Glomerular endothelial cell (primary cell): ENCODE results near the gene OTUB2. TPM values are rescaled to one million over a fixed set of nuclear protein-coding genes. Genes with fewer than 3 reads are reported as not detected.

Experiments used
- DNase-seq: peaks from one replicate; pipeline ENCODE4 v3.0.0-alpha.2; 2011; ENCODE audit warnings: low read depth, low spot score; ENCODE audit errors: extremely low read depth
- total RNA-seq: library from RNA; depleted of rRNA; stranded (reverse); fragments of >200 nt; gene quantifications from 2 replicates; pipeline ENCODE4 v1.2.3, GENCODE V29; 2015

Gene OTUB2
- total RNA-seq, 1 donor from 2014 or later: 5.7 TPM

DNA sequence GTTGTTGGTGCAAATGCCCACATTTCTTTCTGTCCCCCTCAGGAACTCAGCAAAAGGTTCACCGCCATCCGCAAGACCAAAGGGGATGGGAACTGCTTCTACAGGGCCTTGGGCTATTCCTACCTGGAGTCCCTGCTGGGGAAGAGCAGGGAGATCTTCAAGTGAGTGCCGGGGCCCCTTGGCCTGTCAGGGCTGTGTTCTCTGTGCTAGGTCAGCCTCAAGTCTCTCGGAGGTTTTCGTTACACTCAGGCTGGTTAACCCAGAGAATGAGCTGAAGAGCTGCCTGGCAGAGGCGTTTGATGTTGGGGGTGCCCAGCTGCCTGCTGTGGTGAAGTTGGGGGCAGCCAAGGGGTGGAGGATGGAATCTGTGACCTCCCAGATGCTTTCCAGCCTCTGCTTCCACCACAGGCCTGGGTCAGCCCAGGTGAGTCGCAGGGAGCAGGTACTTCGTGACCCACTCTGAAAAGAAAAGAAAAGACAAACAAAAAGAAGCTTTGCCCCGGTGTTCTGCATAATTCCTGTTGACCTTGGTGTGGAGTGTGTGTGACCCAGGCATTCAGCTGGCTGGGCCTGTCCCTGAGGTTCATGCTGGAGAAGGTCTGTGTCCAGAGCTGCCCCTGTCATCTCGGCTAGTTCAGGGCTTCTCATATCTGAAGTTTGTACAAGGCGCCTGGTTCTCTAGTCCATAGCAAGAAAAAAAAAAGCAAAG lies 12.9 kb downstream of the OTUB2 start:
- no peak for DNase-seq

DNA sequence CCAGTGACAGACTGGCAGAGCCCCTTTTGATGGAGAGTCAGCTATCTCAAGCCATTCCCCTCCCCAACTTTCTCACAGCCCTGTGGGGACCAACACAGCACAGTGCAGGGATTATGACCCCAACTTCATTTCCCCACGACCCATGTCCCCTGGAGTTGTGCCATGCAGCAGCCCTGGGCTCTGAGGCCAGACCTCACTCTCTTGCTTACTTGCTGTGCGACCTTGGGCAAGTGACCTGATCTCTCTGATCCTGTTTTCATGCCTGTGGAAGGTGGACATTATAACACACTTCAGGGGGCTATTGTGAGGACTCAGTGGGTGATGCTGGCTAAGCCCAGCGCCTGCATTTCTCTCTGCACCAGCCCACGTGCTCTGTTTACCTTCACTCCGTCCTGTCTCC lies 14.1 kb downstream of the OTUB2 start:
- no peak for DNase-seq

GRCh38 chr14:94040796-94041195 lies 14.7 kb downstream of the OTUB2 start:
- DNase-seq: no peak

GRCh38 chr14:94041551-94042346 lies 15.6 kb downstream of the OTUB2 start:
- no peak for DNase-seq

- no peak for DNase-seq
Observed at GRCh38 chr14:94042433-94043091, 16.4 kb downstream of the OTUB2 start.

- no peak for DNase-seq
Observed at GRCh38 chr14:94043111-94043755, 17.1 kb downstream of the OTUB2 start.

DNA sequence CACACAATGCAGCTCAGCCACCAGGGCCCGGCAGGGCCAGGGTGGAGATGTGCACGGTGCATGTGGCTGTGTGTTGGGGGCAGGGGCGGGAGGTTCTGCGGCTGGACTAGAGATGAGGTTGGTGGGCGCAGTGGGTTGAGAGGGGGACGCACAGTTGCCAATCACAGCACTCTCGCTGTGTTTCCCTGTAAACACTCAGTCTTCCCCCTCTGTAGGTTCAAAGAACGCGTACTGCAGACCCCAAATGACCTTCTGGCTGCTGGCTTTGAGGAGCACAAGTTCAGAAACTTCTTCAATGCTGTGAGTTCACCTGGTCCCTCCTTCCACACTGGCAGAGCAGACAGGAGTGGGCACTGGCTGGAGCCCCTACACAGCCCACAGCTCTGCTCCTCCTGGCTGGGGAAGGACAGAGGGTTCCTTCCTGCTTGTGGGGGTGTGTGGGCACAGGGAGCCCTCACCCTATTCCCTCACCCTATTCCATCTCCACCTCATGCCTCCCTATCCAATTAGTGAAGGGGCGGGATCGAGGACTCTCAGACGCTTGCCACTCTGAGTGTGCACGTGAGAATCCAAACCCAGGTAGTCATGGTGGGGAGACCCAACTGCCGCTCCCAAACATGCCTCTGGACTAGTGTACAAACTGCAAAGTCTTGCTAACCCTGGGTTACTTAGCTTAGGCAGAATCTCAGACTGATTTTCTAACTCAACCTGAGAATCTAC lies 17.8 kb downstream of the OTUB2 start:
- no peak for DNase-seq

DNA sequence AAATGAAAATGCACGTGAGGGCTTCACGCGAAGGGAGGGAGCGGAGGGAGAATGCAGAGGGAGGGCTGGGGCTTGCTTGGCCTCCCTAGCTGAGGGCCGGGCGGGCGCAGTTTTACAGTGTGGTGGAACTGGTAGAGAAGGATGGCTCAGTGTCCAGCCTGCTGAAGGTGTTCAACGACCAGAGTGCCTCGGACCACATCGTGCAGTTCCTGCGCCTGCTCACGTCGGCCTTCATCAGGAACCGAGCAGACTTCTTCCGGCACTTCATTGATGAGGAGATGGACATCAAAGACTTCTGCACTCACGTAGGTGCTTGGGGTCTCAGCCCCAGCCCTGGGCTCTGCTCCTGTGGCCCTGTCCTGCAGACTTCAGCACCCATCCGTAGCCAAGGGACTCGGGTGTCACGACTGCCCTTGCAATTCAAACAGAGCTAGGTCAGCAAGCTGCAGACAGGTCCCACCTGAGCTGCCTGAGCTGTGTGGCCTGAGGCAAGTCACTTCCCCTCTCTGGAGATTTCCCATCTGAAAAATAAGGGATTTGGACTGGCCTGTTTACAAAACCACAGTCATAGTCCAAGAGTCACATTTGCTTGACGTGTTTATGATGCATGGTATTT lies 18.4 kb downstream of the OTUB2 start:
- DNase-seq: no peak

GRCh38 chr14:94045101-94045500 lies 19.0 kb downstream of the OTUB2 start:
- DNase-seq: no peak

- DNase-seq: no peak
Observed at GRCh38 chr14:94045563-94046345, 19.6 kb downstream of the OTUB2 start.

GRCh38 chr14:94046696-94047250 lies 20.6 kb downstream of the OTUB2 start:
- DNase-seq: no peak

- no peak for DNase-seq
Observed at GRCh38 chr14:94047581-94047980, 21.4 kb downstream of the OTUB2 start.

DNA sequence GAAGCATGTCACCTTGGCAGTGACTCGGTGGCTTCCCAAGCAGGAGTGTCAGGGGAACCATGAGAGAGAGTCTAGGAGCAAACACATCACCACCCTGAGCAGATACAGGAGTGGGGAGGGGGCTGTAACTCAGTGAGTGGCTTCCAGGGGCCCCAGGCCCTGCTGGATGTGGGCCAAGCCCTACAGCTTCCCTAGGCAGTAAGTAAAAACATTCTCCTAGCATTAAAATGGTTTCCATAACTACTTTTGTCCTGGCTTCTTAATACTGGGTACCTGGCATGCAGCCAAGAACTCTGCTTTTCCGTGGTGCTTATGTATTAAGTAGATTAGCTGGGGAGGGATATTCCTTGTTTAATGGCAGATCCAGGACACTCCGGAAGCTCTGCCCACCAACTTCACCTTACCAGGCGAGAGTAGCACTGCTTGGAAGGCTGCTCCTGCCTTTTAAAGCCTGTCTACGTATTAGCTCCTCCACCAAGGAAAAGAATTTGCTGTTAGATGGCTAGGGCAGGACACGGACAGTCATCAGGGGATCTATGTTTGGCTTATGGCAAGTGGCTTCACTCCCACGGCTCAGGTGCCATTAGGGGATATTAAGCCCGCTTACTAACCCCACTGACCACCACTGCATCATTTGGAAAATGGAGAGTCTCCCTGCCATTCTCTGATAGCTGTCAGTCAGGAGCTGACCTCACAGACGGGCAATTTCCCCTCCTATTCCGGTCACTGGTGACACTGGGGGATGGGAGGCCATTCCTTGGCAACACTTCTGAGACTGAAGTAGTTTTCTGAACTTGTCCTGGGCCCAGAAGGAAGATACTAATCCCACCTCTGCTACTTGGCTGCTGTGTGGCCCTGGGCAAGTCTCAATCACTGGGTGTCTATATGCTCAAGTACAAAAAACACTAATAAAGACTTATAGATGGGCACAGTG lies 22.8 kb downstream of the OTUB2 start:
- no peak for DNase-seq

DNA sequence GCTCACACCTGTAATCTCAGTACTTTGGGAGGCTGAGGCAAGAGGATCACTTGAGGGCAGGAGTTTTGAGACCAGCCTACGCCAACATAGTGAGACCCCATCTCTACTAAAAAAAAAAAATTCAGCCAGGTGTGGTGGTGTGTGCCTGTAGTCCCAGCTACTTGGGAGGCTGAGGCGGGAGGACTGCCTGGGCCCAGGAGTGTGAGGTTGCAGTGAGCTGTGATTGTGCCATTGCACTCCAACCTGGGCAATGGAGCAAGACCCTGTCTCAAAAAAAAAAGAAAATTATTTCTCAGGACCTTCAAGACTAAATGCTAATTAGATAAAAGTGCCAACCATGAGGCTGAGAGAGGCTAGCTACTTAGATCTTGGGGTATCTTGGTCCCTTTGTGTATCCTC lies 23.5 kb downstream of the OTUB2 start:
- DNase-seq: no peak

DNA sequence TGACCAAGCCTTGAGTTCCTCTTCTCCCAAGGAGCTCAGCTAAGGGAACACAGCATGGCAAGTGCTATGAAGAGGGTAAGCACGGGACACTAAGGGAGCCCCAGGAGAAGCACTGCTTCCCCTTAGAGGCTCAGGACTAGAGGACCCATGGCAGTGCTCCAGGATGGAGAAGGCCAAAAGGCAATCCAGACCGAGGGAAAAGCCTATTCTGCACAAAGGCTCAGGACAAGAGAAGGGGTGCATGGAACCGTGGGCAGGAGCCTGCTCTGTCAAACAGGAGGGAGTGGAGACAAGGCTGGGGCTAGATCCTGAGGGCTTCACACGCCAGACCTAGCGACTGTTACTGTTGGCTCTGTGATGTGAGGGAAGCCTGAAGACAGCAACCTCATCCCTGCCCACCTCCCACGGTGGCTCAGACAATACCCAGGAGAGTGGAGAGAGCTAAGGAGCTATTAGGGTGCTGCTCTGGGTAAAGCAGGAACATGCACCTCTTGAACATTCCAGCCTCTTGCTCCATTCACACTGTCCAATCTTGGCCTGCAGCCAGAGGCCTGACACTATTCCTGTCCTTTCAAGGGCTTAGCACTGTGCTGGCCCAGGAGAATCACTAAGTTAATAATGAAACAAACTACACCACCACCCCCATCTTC lies 24.2 kb downstream of the OTUB2 start:
- no peak for DNase-seq

DNA sequence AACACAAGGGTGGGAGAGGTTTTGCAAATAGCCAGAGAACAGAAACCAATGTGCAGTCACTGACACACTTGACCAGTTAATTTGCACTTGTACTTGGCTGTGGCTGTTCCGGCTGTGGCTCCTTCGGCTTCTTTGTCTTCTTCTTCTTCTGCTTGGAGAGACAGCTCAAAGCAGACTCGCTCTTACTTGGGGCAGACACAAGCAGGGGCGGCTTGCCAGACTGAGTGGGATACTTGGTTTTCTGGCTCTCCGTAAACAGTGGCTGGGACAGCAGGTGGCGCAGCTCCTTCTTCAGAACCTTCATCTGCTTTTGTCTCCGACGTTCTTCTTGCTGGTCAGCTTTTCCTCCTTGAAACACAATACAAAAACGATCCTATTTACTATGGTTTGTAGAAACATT lies 25.0 kb downstream of the OTUB2 start:
- no peak for DNase-seq

DNA sequence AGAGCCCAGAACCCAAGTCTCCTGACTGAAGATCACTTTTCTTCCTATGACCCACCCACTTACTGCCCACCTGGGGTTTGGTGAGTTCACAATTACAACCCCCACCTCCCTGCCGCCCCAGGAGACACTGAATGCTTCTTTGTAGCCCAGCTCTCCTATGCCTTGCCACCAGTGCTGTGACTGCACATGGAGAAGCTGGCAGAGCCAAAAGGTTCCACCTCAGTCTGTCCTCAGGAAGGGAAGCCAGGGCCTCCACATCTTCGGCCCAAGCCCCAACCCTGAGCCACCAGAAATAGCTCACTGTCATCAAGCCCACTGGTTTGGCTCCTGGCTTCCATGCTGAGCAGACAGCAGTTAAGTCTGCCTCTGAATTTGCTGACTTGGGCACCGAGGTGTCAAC lies 25.6 kb downstream of the OTUB2 start:
- no peak for DNase-seq

GRCh38 chr14:94052199-94052598 lies 26.1 kb downstream of the OTUB2 start:
- no peak for DNase-seq
